ENCODE results near the gene MCCC1.

The MCCC1 gene

DNA sequence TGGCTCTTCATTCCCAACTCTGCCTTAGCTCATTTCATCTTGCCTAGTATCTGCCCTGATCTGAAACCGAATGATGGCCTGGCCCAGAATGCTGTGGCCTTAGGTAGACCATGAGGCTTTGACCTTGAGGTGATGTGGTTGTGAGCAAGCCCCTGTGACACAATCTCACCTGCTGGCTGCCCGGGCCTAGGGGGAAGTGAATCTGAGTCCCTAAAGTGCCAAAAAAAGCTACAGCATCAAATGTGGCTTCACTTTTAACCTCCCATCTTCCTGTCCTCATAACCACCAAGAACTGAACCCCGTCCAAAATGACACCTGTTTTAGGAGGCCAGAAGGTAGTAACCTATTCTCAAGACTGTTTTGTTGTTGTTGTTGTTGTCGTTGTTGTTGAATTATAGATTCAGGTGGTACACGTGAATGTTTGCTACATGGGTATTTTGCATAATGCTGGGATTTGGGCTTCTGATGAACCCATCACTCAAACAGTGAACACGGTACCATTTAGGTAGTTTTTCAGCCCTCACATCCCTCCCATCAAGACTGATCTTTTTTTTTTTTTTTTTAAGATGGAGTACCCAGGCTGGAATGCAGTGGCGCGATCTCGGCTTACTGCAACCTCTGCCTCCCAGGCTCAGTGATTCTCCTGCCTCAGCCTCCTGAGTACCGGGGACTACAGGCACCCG lies 54.6 kb downstream of the MCCC1 start:
- TF ChIP-seq, protein P1, sequence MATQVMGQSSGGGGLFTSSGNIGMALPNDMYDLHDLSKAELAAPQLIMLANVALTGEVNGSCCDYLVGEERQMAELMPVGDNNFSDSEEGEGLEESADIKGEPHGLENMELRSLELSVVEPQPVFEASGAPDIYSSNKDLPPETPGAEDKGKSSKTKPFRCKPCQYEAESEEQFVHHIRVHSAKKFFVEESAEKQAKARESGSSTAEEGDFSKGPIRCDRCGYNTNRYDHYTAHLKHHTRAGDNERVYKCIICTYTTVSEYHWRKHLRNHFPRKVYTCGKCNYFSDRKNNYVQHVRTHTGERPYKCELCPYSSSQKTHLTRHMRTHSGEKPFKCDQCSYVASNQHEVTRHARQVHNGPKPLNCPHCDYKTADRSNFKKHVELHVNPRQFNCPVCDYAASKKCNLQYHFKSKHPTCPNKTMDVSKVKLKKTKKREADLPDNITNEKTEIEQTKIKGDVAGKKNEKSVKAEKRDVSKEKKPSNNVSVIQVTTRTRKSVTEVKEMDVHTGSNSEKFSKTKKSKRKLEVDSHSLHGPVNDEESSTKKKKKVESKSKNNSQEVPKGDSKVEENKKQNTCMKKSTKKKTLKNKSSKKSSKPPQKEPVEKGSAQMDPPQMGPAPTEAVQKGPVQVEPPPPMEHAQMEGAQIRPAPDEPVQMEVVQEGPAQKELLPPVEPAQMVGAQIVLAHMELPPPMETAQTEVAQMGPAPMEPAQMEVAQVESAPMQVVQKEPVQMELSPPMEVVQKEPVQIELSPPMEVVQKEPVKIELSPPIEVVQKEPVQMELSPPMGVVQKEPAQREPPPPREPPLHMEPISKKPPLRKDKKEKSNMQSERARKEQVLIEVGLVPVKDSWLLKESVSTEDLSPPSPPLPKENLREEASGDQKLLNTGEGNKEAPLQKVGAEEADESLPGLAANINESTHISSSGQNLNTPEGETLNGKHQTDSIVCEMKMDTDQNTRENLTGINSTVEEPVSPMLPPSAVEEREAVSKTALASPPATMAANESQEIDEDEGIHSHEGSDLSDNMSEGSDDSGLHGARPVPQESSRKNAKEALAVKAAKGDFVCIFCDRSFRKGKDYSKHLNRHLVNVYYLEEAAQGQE (IDR thresholded peaks at IDR 0.05; ENCODE audit: low read depth): no peak
- TF ChIP-seq USF1 (IDR thresholded peaks at IDR 0.05) (no peak), TAF1 (IDR thresholded peaks at IDR 0.05; ENCODE audit: low read depth) (no peak), FOXM1 (IDR thresholded peaks at IDR 0.05; ENCODE audit: borderline replicate concordance, low read depth) (no peak), NFIC (IDR thresholded peaks at IDR 0.05) (no peak), EP300 (IDR thresholded peaks at IDR 0.05; ENCODE audit: borderline replicate concordance) (no peak), CREB1 (IDR thresholded peaks at IDR 0.05; ENCODE audit: low read depth) (no peak), EGR1 (IDR thresholded peaks at IDR 0.05) (no peak), RAD21 (IDR thresholded peaks at IDR 0.05; ENCODE audit: low read depth) (no peak), TCF12 (IDR thresholded peaks at IDR 0.05; ENCODE audit: low read depth) (no peak), CEBPB (IDR thresholded peaks at IDR 0.05) (no peak), YY1 (IDR thresholded peaks at IDR 0.05; ENCODE audit: low read depth) (no peak)

DNA sequence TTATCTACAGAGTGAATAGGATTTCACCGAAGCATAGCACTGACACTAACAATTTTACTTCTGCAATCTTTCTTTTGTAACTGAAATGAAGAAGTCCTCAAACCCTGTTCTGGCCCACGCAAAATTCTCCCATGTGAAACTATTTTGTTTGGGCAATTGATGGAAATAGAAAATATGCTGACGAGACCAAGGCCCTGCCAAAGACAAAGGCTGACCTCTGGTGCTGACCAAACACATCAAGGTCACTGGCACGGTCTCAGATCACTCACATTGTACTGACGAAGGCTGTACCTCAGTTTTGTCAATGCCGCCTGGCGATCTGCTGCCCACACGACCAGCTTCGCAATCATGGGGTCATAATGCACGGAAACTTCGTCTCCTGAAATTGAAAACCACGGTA lies 60.5 kb downstream of the MCCC1 start:
- TF ChIP-seq TCF12 (IDR thresholded peaks at IDR 0.05; ENCODE audit: low read depth) (no peak), USF1 (IDR thresholded peaks at IDR 0.05) (no peak), CEBPB (IDR thresholded peaks at IDR 0.05) (no peak), ZBTB7A (IDR thresholded peaks at IDR 0.05; ENCODE audit: low read depth) (no peak), EGR1 (IDR thresholded peaks at IDR 0.05) (no peak), YY1 (IDR thresholded peaks at IDR 0.05; ENCODE audit: low read depth) (no peak), TAF1 (IDR thresholded peaks at IDR 0.05; ENCODE audit: low read depth) (no peak), CREB1 (IDR thresholded peaks at IDR 0.05; ENCODE audit: low read depth) (no peak), TEAD4 (IDR thresholded peaks at IDR 0.05) (no peak), FOXM1 (IDR thresholded peaks at IDR 0.05; ENCODE audit: borderline replicate concordance, low read depth) (no peak), NFIC (IDR thresholded peaks at IDR 0.05) (no peak), MAX (IDR thresholded peaks at IDR 0.05) (no peak)
- TF ChIP-seq, protein P1 (IDR thresholded peaks at IDR 0.05; ENCODE audit: low read depth): no peak

GRCh38 chr3:183038221-183038620 lies 61.1 kb downstream of the MCCC1 start:
- TF ChIP-seq EP300 (IDR thresholded peaks at IDR 0.05; ENCODE audit: borderline replicate concordance) (no peak), YY1 (IDR thresholded peaks at IDR 0.05; ENCODE audit: low read depth) (no peak), EGR1 (IDR thresholded peaks at IDR 0.05) (no peak), CREB1 (IDR thresholded peaks at IDR 0.05; ENCODE audit: low read depth) (no peak), NFIC (IDR thresholded peaks at IDR 0.05) (no peak), USF1 (IDR thresholded peaks at IDR 0.05) (no peak), TEAD4 (IDR thresholded peaks at IDR 0.05) (no peak), RAD21 (IDR thresholded peaks at IDR 0.05; ENCODE audit: low read depth) (no peak), CEBPB (IDR thresholded peaks at IDR 0.05) (no peak), TAF1 (IDR thresholded peaks at IDR 0.05; ENCODE audit: low read depth) (no peak)

DNA sequence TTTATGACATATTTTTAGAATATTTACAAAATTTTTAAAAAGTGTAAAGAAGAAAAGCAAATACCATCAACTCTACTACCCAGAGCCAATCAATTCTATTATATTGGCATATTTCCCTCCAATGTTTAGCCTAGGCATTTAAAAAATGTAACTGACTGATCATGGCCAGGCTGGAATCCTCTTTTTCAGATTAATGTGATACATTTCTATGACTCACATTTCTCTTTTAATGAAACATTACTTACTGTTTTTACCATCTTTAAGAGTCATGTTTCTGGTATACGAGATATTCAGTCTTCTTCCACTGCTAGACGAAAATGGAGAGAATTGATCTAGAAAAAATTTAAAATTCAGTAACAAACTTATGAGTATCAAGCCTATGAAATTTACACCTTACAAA lies 65.5 kb downstream of the MCCC1 start:
- TF ChIP-seq YY1 (IDR thresholded peaks at IDR 0.05; ENCODE audit: low read depth) (no peak), TAF1 (IDR thresholded peaks at IDR 0.05; ENCODE audit: low read depth) (no peak), EP300 (IDR thresholded peaks at IDR 0.05; ENCODE audit: borderline replicate concordance) (no peak), TEAD4 (IDR thresholded peaks at IDR 0.05) (no peak), USF1 (IDR thresholded peaks at IDR 0.05) (no peak), MAX (IDR thresholded peaks at IDR 0.05) (no peak), ZBTB7A (IDR thresholded peaks at IDR 0.05; ENCODE audit: low read depth) (no peak), EGR1 (IDR thresholded peaks at IDR 0.05) (no peak), CREB1 (IDR thresholded peaks at IDR 0.05; ENCODE audit: low read depth) (no peak), FOXM1 (IDR thresholded peaks at IDR 0.05; ENCODE audit: borderline replicate concordance, low read depth) (no peak), NFIC (IDR thresholded peaks at IDR 0.05) (no peak), TCF12 (IDR thresholded peaks at IDR 0.05; ENCODE audit: low read depth) (no peak), RAD21 (IDR thresholded peaks at IDR 0.05; ENCODE audit: low read depth) (no peak), CEBPB (IDR thresholded peaks at IDR 0.05) (no peak)
- TF ChIP-seq, protein P1 (IDR thresholded peaks at IDR 0.05; ENCODE audit: low read depth): no peak
